ENCODE measurements around the gene MBOAT7. TPM values are rescaled to one million over a fixed set of nuclear protein-coding genes. Genes with fewer than 3 reads are reported as not detected.

MBOAT7 gene
- total and polyA plus RNA-seq, 2 of the 8 experiments (the other 6 are each of a cell fraction or from before 2014, with no cell fraction given) = 85.5 to 90.9 TPM

- ChIA-PET CTCF (ENCODE audit: partially characterized antibody) (interaction anchor here (1.0 to 1.6 kb wide), 7 partner anchors 19 to 58 kb away, joined by 3 to 6 read pairs (median 4); partner anchors contain the start of gene LILRB5), POLR2A (ENCODE audit: partially characterized antibody) (interaction anchor here (0.6 to 23.4 kb wide), 21 partner anchors 9 to 121 kb away, joined by 3 to 909 read pairs (median 6); partner anchors contain the start of genes CNOT3, LILRB2, LILRB3 and LILRB5)
- no peak overlapping the region for H3K4me3 ChIP-seq (ENCODE audit: extremely low read depth in 1 of 4, insufficient read depth in 2 of 4, low read depth in 3 of 4, low read length in 4 of 4)
- H3K23me2 ChIP-seq (ENCODE audit: low read depth, low read length) = peaks cover 2% of the 10 kb centered on the region; the same call in 1 of the 2 replicates
- H3K14ac ChIP-seq (ENCODE audit: insufficient read length) = no peak overlapping the region
- H2BK5ac ChIP-seq (ENCODE audit: low read depth, low read length) = no peak overlapping the region
- DNase-seq (ENCODE audit: low read depth in 1 of 2, low spot score in 2 of 2) (no peak), FAIRE-seq (no peak)
- no peak overlapping the region for H2BK120ac ChIP-seq (replicated peaks; ENCODE audit: low read depth, low read length)
- H3K36me3 ChIP-seq (ENCODE audit: control insufficient read depth in 2 of 4, insufficient read depth in 4 of 4, low read length in 3 of 4) = peaks cover 34 to 46% (median 43%) of the 10 kb centered on the region in 4 experiments
- no peak overlapping the region for H2BK15ac ChIP-seq (ENCODE audit: low read length)
- H3K9me3 ChIP-seq (ENCODE audit: insufficient read depth in 2 of 2, low read depth in 1 of 2, low read length in 1 of 2) = no peaks in the 10 kb centered on the region
- no peak overlapping the region for H3K56ac ChIP-seq (replicated peaks; ENCODE audit: insufficient read length, low read depth, low read length)
- H3K4me2 ChIP-seq (ENCODE audit: insufficient read depth in 1 of 2, low read depth in 2 of 2, low read length in 2 of 2) = no peak overlapping the region
- H4K8ac ChIP-seq (ENCODE audit: extremely low read depth, insufficient read depth, low read length) = 0 out of 2 replicates have a peak overlapping the region, but pooled peaks have one; percentile 69
- no peaks in the 10 kb centered on the region for H3K27me3 ChIP-seq (replicated peaks in 1 of 4; ENCODE audit: control insufficient read depth in 3 of 4, extremely low read depth in 1 of 4, insufficient read depth in 3 of 4, low read length in 3 of 4)
- no peak overlapping the region for H3K18ac ChIP-seq (ENCODE audit: extremely low read depth, low read length)
- no peak overlapping the region for H3K4ac ChIP-seq (replicated peaks; ENCODE audit: insufficient read length, low read depth, low read length)
- H4K20me1 ChIP-seq (replicated peaks in 1 of 2; ENCODE audit: control insufficient read depth in 1 of 2, insufficient read depth in 2 of 2, low read length in 2 of 2) = peaks cover 39 to 42% of the 10 kb centered on the region in 2 experiments
- TF ChIP-seq RNF2 (IDR thresholded peaks at IDR 0.05; ENCODE audit: borderline replicate concordance, low read depth, low read length, missing control alignments, poor library complexity, severe bottlenecking) (no peak), POLR2A (IDR thresholded peaks at IDR 0.05; ENCODE audit: control extremely low read depth in 1 of 2, low read depth in 2 of 2, low read length in 2 of 2) (peak in 1 of 2 experiments; percentile 82; a peak in 2 of 3 replicates), ASH2L (IDR thresholded peaks at IDR 0.05; ENCODE audit: low read length) (no peak), CBX8 (IDR thresholded peaks at IDR 0.05; ENCODE audit: borderline replicate concordance, low read depth, low read length) (no peak), TEAD4 (IDR thresholded peaks at IDR 0.05; ENCODE audit: low read depth, low read length) (no peak), SIN3A (conservative IDR thresholded peaks at IDR 0.05 in 1 of 2, IDR thresholded peaks at IDR 0.05 in 1 of 2; ENCODE audit: low read depth in 1 of 2, low read length in 2 of 2) (0 out of 4 replicates have a peak, but pooled peaks of 1 of the 2 experiments have one; percentile 22), CTCF (IDR thresholded peaks at IDR 0.05; ENCODE audit: control extremely low read depth in 1 of 3, insufficient read depth in 1 of 3, low read depth in 1 of 3, low read length in 3 of 3) (no peak)
- H4K5ac ChIP-seq (ENCODE audit: insufficient read length, low read depth, low read length) = no peak overlapping the region
- H2BK20ac ChIP-seq (ENCODE audit: low read length) = no peak overlapping the region
- H2AK5ac ChIP-seq (ENCODE audit: low read depth, low read length) = no peak overlapping the region
- no peak overlapping the region for H3K27ac ChIP-seq (ENCODE audit: low read depth, low read length)
- no peak overlapping the region; a peak in 1 of 7 replicates for H3K9ac ChIP-seq (replicated peaks in 1 of 4; ENCODE audit: extremely low read depth in 1 of 4, low read depth in 3 of 4, low read length in 3 of 4)
- no peak overlapping the region for H2AFZ ChIP-seq (ENCODE audit: low read length)
- peaks cover 15% of the 10 kb centered on the region for H3K79me1 ChIP-seq (ENCODE audit: low read depth, low read length)
- peaks cover 5 to 32% of the 10 kb centered on the region in 2 experiments for H3K79me2 ChIP-seq (ENCODE audit: control insufficient read depth in 1 of 2, insufficient read depth in 2 of 2, low read length in 2 of 2)
- no peak overlapping the region for H2BK12ac ChIP-seq (ENCODE audit: low read depth, low read length)
- no peak overlapping the region for H4K91ac ChIP-seq (replicated peaks; ENCODE audit: insufficient read length, low read length)
- H3K4me1 ChIP-seq (replicated peaks in 1 of 4; ENCODE audit: control insufficient read depth in 3 of 4, insufficient read depth in 4 of 4, low read length in 3 of 4) = peaks cover 6 to 10% (median 6%) of the 10 kb centered on the region in 4 experiments; a peak in 6 of 7 replicates
- no peak overlapping the region for H3K23ac ChIP-seq (ENCODE audit: insufficient read length)
- WGBS, 2 experiments (ENCODE audit: extremely low coverage in 1 of 2, insufficient coverage in 1 of 2, insufficient read length in 1 of 2, insufficient replicate concordance in 2 of 2, low coverage in 1 of 2, low lambda C conversion rate in 2 of 2, missing lambda C conversion rate in 1 of 2) = 88% methylated on average over 8 of the region's 8 CpGs; no CpG with 5 or more reads in 1 of the 2 experiments
Observed at GRCh38 chr19:54208784-54209057, 19.3 kb upstream of the MBOAT7 start.
